Muscle of leg (tissue), 11 donors: ENCODE data around the gene IRF2BP2. TPM values are rescaled to one million over a fixed set of nuclear protein-coding genes. Genes with fewer than 3 reads are reported as not detected.

Experiments used
- DNase-seq: peaks from one replicate; pipeline ENCODE4 v3.0.0; 2013
- H3K27ac ChIP-seq: one replicate; pipeline ENCODE4 v1.5.1; 2013; ENCODE audit warnings: mild to moderate bottlenecking, low read length, control low read depth
- H3K27me3 ChIP-seq: one replicate; pipeline ENCODE4 v1.6.1; 2013; ENCODE audit warnings: low read length; ENCODE audit not compliant: control insufficient read depth, insufficient read depth
- H3K36me3 ChIP-seq: one replicate; pipeline ENCODE4 v1.6.1; 2013; ENCODE audit warnings: low read length; ENCODE audit not compliant: control insufficient read depth, insufficient read depth
- H3K4me1 ChIP-seq: one replicate; pipeline ENCODE4 v1.6.1; 2013; ENCODE audit warnings: low read length; ENCODE audit not compliant: control insufficient read depth, insufficient read depth
- H3K4me3 ChIP-seq: one replicate; pipeline ENCODE4 v1.5.1; 2013; ENCODE audit warnings: low read length, control low read depth
- H3K9me3 ChIP-seq: replicated peaks from 2 replicates; pipeline ENCODE4 v1.6.1; 2013; ENCODE audit warnings: low read depth, low read length; ENCODE audit not compliant: control insufficient read depth
- WGBS: methylation state at CpG from one replicate; pipeline ENCODE4 v1.1.5; 2013; ENCODE audit warnings: missing lambda C conversion rate; ENCODE audit not compliant: insufficient coverage; 5-methylcytosine and 5-hydroxymethylcytosine counted together
- polyA plus RNA-seq, 8 donors: library from polyadenylated mRNA; unstranded; fragments of 120-200 nt; gene quantifications; one replicate each; pipeline versions ENCODE4 v1.2.1 to v1.2.3, GENCODE V29; 2013; ENCODE audit warnings: inconsistent platforms in 1 of 8, low replicate concordance in 1 of 8; ENCODE audit not compliant: insufficient read length in 8 of 8, insufficient read depth in 1 of 8
- total RNA-seq: library from RNA; stranded (reverse); fragments of 120-200 nt; gene quantifications from one replicate; pipeline ENCODE4 v1.2.4, GENCODE V29; 2013

Gene IRF2BP2
- total and polyA plus RNA-seq, 9 donors = 59.9 to 93.0 (median 76.2) TPM

GRCh38 chr1:234617131-234617985, 7.4 kb upstream of the IRF2BP2 start:
- H3K4me3 ChIP-seq = no peak overlapping the region
- no peaks in the 10 kb centered on the region for H3K36me3 ChIP-seq
- WGBS = 54% methylated on average over 3 of the region's 14 CpGs
- H3K4me1 ChIP-seq = peaks cover 51% of the 10 kb centered on the region
- no peaks in the 10 kb centered on the region for H3K27me3 ChIP-seq
- H3K27ac ChIP-seq = peak overlapping the region; percentile 66
- peak; percentile 47 for DNase-seq
- H3K9me3 ChIP-seq = no peaks in the 10 kb centered on the region

GRCh38 chr1:234616644-234617043, 6.7 kb upstream of the IRF2BP2 start:
- H3K4me3 ChIP-seq = no peak overlapping the region
- no peak overlapping the region for H3K27ac ChIP-seq
- peaks cover 53% of the 10 kb centered on the region for H3K4me1 ChIP-seq
- no peaks in the 10 kb centered on the region for H3K36me3 ChIP-seq
- DNase-seq = no peak
- no peaks in the 10 kb centered on the region for H3K9me3 ChIP-seq
- H3K27me3 ChIP-seq = no peaks in the 10 kb centered on the region
- 52% methylated on average over 2 of the region's 2 CpGs for WGBS

GRCh38 chr1:234614081-234614489, 4.1 kb upstream of the IRF2BP2 start:
- Histone ChIP-seq H3K27me3 (no peaks in the 10 kb centered on the region), H3K4me1 (peaks cover 45% of the 10 kb centered on the region), H3K36me3 (no peaks in the 10 kb centered on the region), H3K4me3 (no peak overlapping the region), H3K9me3 (no peaks in the 10 kb centered on the region), H3K27ac (peak overlapping the region; percentile 100)
- WGBS = no CpG with 5 or more reads among the region's 2 CpGs
- DNase-seq = peak; percentile 88

GRCh38 chr1:234613128-234613875, 3.3 kb upstream of the IRF2BP2 start:
- Histone ChIP-seq H3K9me3 (no peaks in the 10 kb centered on the region), H3K36me3 (peaks cover under 1% of the 10 kb centered on the region), H3K27ac (peak overlapping the region; percentile 100), H3K4me3 (peak overlapping the region; percentile 14), H3K27me3 (no peaks in the 10 kb centered on the region), H3K4me1 (peaks cover 39% of the 10 kb centered on the region)
- peak; percentile 77 for DNase-seq
- 0% methylated on average over 3 of the region's 12 CpGs for WGBS

GRCh38 chr1:234612352-234613127, 2.6 kb upstream of the IRF2BP2 start:
- Histone ChIP-seq H3K27ac (peak overlapping the region; percentile 100), H3K36me3 (peaks cover 9% of the 10 kb centered on the region), H3K4me3 (peak overlapping the region; percentile 14), H3K27me3 (no peaks in the 10 kb centered on the region), H3K4me1 (peaks cover 41% of the 10 kb centered on the region), H3K9me3 (no peaks in the 10 kb centered on the region)
- DNase-seq = peak; percentile 98
- WGBS = 5% methylated on average over 4 of the region's 20 CpGs

GRCh38 chr1:234611847-234612351, 1.9 kb upstream of the IRF2BP2 start:
- 30% methylated on average over 4 of the region's 7 CpGs for WGBS
- Histone ChIP-seq H3K9me3 (no peaks in the 10 kb centered on the region), H3K36me3 (peaks cover 15% of the 10 kb centered on the region), H3K4me1 (peaks cover 43% of the 10 kb centered on the region), H3K27ac (peak overlapping the region; percentile 100), H3K27me3 (no peaks in the 10 kb centered on the region), H3K4me3 (no peak overlapping the region)
- no peak for DNase-seq

GRCh38 chr1:234611225-234611846, 1.4 kb upstream of the IRF2BP2 start:
- H3K4me3 ChIP-seq = peak overlapping the region; percentile 12
- H3K4me1 ChIP-seq = peaks cover 40% of the 10 kb centered on the region
- WGBS = 1% methylated on average over 14 of the region's 22 CpGs
- DNase-seq = peak; percentile 93
- H3K9me3 ChIP-seq = no peaks in the 10 kb centered on the region
- peak overlapping the region; percentile 100 for H3K27ac ChIP-seq
- no peaks in the 10 kb centered on the region for H3K27me3 ChIP-seq
- peaks cover 19% of the 10 kb centered on the region for H3K36me3 ChIP-seq

GRCh38 chr1:234610666-234611224, 767 bp upstream of the IRF2BP2 start:
- under 1% methylated on average over 55 of the region's 71 CpGs for WGBS
- peak; percentile 98 for DNase-seq
- Histone ChIP-seq H3K36me3 (peaks cover 25% of the 10 kb centered on the region), H3K9me3 (no peaks in the 10 kb centered on the region), H3K4me3 (peak overlapping the region; percentile 70), H3K27ac (peak overlapping the region; percentile 100), H3K4me1 (peaks cover 40% of the 10 kb centered on the region), H3K27me3 (no peaks in the 10 kb centered on the region)

- Histone ChIP-seq H3K27me3 (no peaks in the 10 kb centered on the region), H3K9me3 (no peaks in the 10 kb centered on the region), H3K4me3 (peak overlapping the region; percentile 9), H3K4me1 (peaks cover 38% of the 10 kb centered on the region), H3K27ac (peak overlapping the region; percentile 39), H3K36me3 (peaks cover 25% of the 10 kb centered on the region)
- DNase-seq = no peak
- WGBS = under 1% methylated on average over 46 of the region's 67 CpGs
These were observed 311 bp downstream of the IRF2BP2 start for GRCh38 chr1:234609691-234610042.
